PC-9 (cell line): Measurements from ENCODE around the gene RYR2. TPM values are rescaled to one million over a fixed set of nuclear protein-coding genes. Genes with fewer than 3 reads are reported as not detected.

Source experiments
- BruUV-seq: library from RNA; stranded (reverse); fragments of 400-500 nt; replicated peaks from 2 replicates; lab custom pipeline; 2021; lab: Mats Ljungman, UMichigan
- CTCF ChIA-PET: fragments of 300-600 bp; sonication (Branson Sonifier 250); formaldehyde crosslinking; loops from one replicate; lab custom pipeline; 2022; ENCODE audit warnings: antibody characterized with exemption; lab: Charles Lee
- POLR2A ChIA-PET: fragments of 300-600 bp; sonication (Branson Sonifier 250); formaldehyde crosslinking; loops from one replicate; lab custom pipeline; 2022; ENCODE audit warnings: antibody characterized with exemption; ENCODE audit not compliant: unreplicated experiment; lab: Charles Lee
- DNase-seq, 2 experiments: peaks; one replicate each; pipeline versions ENCODE4 v3.0.0 to v3.0.0-alpha.2; 2015 to 2022; ENCODE audit warnings: mixed read lengths in 1 of 2
- H2AFZ ChIP-seq: fragments of 200-600 bp; sonication (generic); 2 replicates; pipeline ENCODE4 v1.8.1; 2017; ENCODE audit warnings: antibody characterized with exemption
- H3F3A ChIP-seq: fragments of 200-600 bp; sonication (generic); 2 replicates; pipeline ENCODE4 v1.8.1; 2017; ENCODE audit warnings: antibody characterized with exemption, mild to moderate bottlenecking, low read depth; ENCODE audit not compliant: insufficient read depth
- H3K27ac ChIP-seq: fragments of 200-600 bp; sonication (generic); 2 replicates; pipeline ENCODE4 v1.6.1; 2016; ENCODE audit warnings: mixed run types
- H3K27me3 ChIP-seq: fragments of 200-600 bp; sonication (generic); 2 replicates; pipeline ENCODE4 v1.6.1; 2016; ENCODE audit warnings: low read depth, mixed run types; ENCODE audit not compliant: insufficient read depth
- H3K36me3 ChIP-seq: fragments of 200-600 bp; sonication (generic); 2 replicates; pipeline ENCODE4 v1.6.1; 2016; ENCODE audit warnings: low read depth, mixed run types
- H3K4me1 ChIP-seq: fragments of 200-600 bp; sonication (generic); replicated peaks from 2 replicates; pipeline ENCODE4 v1.6.1; 2016; ENCODE audit warnings: mixed run types; ENCODE audit not compliant: insufficient read depth
- H3K4me2 ChIP-seq: fragments of 200-600 bp; sonication (generic); 2 replicates; pipeline ENCODE4 v1.6.1; 2017; ENCODE audit warnings: mixed run types
- H3K4me3 ChIP-seq: fragments of 200-600 bp; sonication (generic); 2 replicates; pipeline ENCODE4 v1.6.1; 2016; ENCODE audit warnings: mixed run types
- H3K79me2 ChIP-seq: fragments of 200-600 bp; sonication (generic); 2 replicates; pipeline ENCODE4 v1.6.1; 2017; ENCODE audit warnings: low read depth, mixed run types
- H3K9me2 ChIP-seq: fragments of 200-600 bp; sonication (generic); 2 replicates; pipeline ENCODE4 v1.8.1; 2017; ENCODE audit warnings: mild to moderate bottlenecking; ENCODE audit not compliant: insufficient read depth
- H3K9me3 ChIP-seq: fragments of 200-600 bp; sonication (generic); 2 replicates; pipeline ENCODE4 v1.8.1; 2016; ENCODE audit warnings: low read depth; ENCODE audit not compliant: insufficient read depth
- H4K20me1 ChIP-seq: fragments of 200-600 bp; sonication (generic); 2 replicates; pipeline ENCODE4 v1.8.1; 2017; ENCODE audit not compliant: insufficient read depth
- CTCF ChIP-seq: fragments of 200-600 bp; sonication (generic); conservative IDR thresholded peaks from 2 replicates; pipeline ENCODE4 v1.6.1; 2017; ENCODE audit warnings: mixed run types, antibody characterized with exemption, mild to moderate bottlenecking, moderate library complexity
- EZH2 ChIP-seq: fragments of 200-600 bp; sonication (generic); IDR thresholded peaks from 2 replicates; pipeline ENCODE4 v1.8.0; 2017; ENCODE audit warnings: antibody characterized with exemption, low read depth
- intact Hi-C: fragments of 100-400 bp; cut with micrococcal nuclease; formaldehyde crosslinking; loops from one replicate; pipeline ENCODE4 v1.10.0; 2022; ENCODE audit not compliant: unreplicated experiment
- total RNA-seq: library from RNA; stranded (reverse); gene quantifications from 2 replicates; pipeline ENCODE4 v1.2.3, GENCODE V29; 2021

RYR2 gene
- total RNA-seq, 1 experiment from 2014 or later: not detected

- TF ChIP-seq EZH2: no peak
- TF ChIP-seq CTCF: no peak
- Histone ChIP-seq H3K4me3 (no peak overlapping the region), H3K4me2 (no peak overlapping the region), H3K36me3 (no peaks in the 10 kb centered on the region), H3K27me3 (peaks cover 28% of the 10 kb centered on the region), H3K27ac (no peak overlapping the region), H3K9me3 (no peaks in the 10 kb centered on the region), H3F3A (no peaks in the 10 kb centered on the region), H3K9me2 (no peaks in the 10 kb centered on the region), H3K4me1 (no peaks in the 10 kb centered on the region), H4K20me1 (no peaks in the 10 kb centered on the region), H3K79me2 (no peaks in the 10 kb centered on the region), H2AFZ (no peak overlapping the region)
- CTCF ChIA-PET: no interaction called here
- POLR2A ChIA-PET: no interaction called here
- no peak for DNase-seq
- intact Hi-C loops: no loop called here
- BruUV-seq: no TSS peak
These were observed 110.7 kb downstream of the RYR2 start for GRCh38 chr1:237152506-237153335.

- BruUV-seq: no TSS peak
- no peak overlapping the region for H2AFZ ChIP-seq
- H4K20me1 ChIP-seq: no peaks in the 10 kb centered on the region
- no peak for DNase-seq
- H3K9me3 ChIP-seq: no peaks in the 10 kb centered on the region
- H3K4me3 ChIP-seq: no peak overlapping the region
- no peaks in the 10 kb centered on the region for H3K36me3 ChIP-seq
- TF ChIP-seq EZH2: no peak
- no peak for TF ChIP-seq CTCF
- H3F3A ChIP-seq: no peaks in the 10 kb centered on the region
- intact Hi-C loops: no loop called here
- H3K27me3 ChIP-seq: peaks cover 18% of the 10 kb centered on the region; the same call in 1 of the 2 replicates
- H3K9me2 ChIP-seq: no peaks in the 10 kb centered on the region
- CTCF ChIA-PET: no interaction called here
- no peak overlapping the region for H3K27ac ChIP-seq
- POLR2A ChIA-PET: no interaction called here
- no peak overlapping the region for H3K4me2 ChIP-seq
- H3K79me2 ChIP-seq: no peaks in the 10 kb centered on the region
- no peaks in the 10 kb centered on the region for H3K4me1 ChIP-seq
These were observed 112.2 kb downstream of the RYR2 start for GRCh38 chr1:237154157-237154556.

- ChIA-PET POLR2A (no interaction called here), CTCF (no interaction called here)
- Histone ChIP-seq H3K36me3 (no peaks in the 10 kb centered on the region), H3K9me2 (no peaks in the 10 kb centered on the region), H3K9me3 (no peaks in the 10 kb centered on the region), H3K4me2 (no peak overlapping the region), H3K4me3 (no peak overlapping the region), H4K20me1 (no peaks in the 10 kb centered on the region; the same call in 1 of the 2 replicates), H3K27me3 (peaks cover under 1% of the 10 kb centered on the region), H3K4me1 (no peaks in the 10 kb centered on the region), H3K79me2 (no peaks in the 10 kb centered on the region), H3F3A (no peaks in the 10 kb centered on the region), H3K27ac (no peak overlapping the region), H2AFZ (no peak overlapping the region)
- DNase-seq: no peak
- intact Hi-C loops: no loop called here
- no TSS peak for BruUV-seq
- TF ChIP-seq EZH2: no peak
- no peak for TF ChIP-seq CTCF
These were observed 122.7 kb downstream of the RYR2 start for GRCh38 chr1:237164406-237165352.
